ENCODE measurements around the gene CSF1. TPM values are rescaled to one million over a fixed set of nuclear protein-coding genes. Genes with fewer than 3 reads are reported as not detected.

CSF1 gene
- total and polyA plus RNA-seq, 2 of the 13 experiments (the other 11 are each of a cell fraction or from before 2014, with no cell fraction given), result 4.6 to 13.3 TPM

DNA sequence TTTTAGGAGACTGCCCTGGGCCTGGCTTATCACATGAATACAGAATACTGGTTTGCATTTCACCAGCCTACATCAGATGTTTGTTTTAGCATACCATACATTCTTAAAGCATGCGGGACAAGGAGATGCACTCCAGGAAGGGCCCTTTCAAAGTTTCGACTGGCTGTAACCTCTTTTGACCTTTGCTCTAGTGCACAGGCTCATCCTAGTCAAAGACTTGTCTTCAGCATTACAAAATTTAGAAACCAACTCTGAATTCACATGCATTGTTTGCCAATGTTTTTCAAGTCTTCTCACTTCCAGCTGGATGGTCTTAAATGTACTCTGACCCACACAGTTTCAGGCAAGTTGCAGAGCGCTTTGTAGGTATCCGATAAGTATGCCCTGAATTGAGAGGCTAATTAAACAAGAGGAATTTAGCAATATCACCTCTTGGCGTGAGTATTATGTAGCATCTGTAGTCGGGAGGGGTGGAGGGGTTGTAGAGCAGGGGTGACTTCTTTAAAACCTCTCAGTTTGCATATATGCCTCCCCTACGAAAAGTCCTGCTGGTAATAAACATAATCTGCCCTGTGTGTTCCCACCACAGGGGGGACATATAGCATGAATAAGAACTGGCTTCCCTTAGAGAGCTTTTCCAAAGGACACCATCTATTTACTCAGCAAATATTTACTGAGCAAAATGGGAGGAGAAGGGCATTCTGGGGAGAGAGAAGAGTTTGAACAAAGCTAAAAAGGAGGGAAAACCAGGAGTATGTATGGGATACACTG, 49.5 kb downstream of the CSF1 start (continued):
- TF ChIP-seq ZNF329 (CRISPR knock-in tag; IDR thresholded peaks at IDR 0.05; ENCODE audit: low read depth), result no peak
- TF ChIP-seq DPF2 (CRISPR knock-in tag; IDR thresholded peaks at IDR 0.05; ENCODE audit: borderline replicate concordance, low read depth), result peak; percentile 84
- TF ChIP-seq GATAD2A (CRISPR knock-in tag; IDR thresholded peaks at IDR 0.05), result peak; percentile 73
- TF ChIP-seq ZNF326 (CRISPR knock-in tag; IDR thresholded peaks at IDR 0.05; ENCODE audit: borderline replicate concordance), result no peak
- TF ChIP-seq, protein P1, sequence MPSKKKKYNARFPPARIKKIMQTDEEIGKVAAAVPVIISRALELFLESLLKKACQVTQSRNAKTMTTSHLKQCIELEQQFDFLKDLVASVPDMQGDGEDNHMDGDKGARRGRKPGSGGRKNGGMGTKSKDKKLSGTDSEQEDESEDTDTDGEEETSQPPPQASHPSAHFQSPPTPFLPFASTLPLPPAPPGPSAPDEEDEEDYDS (CRISPR knock-in tag; IDR thresholded peaks at IDR 0.05), result peak; percentile 24; the same call in 1 of the 2 replicates
- TF ChIP-seq, protein P2, sequence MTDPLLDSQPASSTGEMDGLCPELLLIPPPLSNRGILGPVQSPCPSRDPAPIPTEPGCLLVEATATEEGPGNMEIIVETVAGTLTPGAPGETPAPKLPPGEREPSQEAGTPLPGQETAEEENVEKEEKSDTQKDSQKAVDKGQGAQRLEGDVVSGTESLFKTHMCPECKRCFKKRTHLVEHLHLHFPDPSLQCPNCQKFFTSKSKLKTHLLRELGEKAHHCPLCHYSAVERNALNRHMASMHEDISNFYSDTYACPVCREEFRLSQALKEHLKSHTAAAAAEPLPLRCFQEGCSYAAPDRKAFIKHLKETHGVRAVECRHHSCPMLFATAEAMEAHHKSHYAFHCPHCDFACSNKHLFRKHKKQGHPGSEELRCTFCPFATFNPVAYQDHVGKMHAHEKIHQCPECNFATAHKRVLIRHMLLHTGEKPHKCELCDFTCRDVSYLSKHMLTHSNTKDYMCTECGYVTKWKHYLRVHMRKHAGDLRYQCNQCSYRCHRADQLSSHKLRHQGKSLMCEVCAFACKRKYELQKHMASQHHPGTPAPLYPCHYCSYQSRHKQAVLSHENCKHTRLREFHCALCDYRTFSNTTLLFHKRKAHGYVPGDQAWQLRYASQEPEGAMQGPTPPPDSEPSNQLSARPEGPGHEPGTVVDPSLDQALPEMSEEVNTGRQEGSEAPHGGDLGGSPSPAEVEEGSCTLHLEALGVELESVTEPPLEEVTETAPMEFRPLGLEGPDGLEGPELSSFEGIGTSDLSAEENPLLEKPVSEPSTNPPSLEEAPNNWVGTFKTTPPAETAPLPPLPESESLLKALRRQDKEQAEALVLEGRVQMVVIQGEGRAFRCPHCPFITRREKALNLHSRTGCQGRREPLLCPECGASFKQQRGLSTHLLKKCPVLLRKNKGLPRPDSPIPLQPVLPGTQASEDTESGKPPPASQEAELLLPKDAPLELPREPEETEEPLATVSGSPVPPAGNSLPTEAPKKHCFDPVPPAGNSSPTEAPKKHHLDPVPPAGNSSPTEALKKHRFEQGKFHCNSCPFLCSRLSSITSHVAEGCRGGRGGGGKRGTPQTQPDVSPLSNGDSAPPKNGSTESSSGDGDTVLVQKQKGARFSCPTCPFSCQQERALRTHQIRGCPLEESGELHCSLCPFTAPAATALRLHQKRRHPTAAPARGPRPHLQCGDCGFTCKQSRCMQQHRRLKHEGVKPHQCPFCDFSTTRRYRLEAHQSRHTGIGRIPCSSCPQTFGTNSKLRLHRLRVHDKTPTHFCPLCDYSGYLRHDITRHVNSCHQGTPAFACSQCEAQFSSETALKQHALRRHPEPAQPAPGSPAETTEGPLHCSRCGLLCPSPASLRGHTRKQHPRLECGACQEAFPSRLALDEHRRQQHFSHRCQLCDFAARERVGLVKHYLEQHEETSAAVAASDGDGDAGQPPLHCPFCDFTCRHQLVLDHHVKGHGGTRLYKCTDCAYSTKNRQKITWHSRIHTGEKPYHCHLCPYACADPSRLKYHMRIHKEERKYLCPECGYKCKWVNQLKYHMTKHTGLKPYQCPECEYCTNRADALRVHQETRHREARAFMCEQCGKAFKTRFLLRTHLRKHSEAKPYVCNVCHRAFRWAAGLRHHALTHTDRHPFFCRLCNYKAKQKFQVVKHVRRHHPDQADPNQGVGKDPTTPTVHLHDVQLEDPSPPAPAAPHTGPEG (CRISPR knock-in tag; IDR thresholded peaks at IDR 0.05), result no peak
- TF ChIP-seq, protein P3, sequence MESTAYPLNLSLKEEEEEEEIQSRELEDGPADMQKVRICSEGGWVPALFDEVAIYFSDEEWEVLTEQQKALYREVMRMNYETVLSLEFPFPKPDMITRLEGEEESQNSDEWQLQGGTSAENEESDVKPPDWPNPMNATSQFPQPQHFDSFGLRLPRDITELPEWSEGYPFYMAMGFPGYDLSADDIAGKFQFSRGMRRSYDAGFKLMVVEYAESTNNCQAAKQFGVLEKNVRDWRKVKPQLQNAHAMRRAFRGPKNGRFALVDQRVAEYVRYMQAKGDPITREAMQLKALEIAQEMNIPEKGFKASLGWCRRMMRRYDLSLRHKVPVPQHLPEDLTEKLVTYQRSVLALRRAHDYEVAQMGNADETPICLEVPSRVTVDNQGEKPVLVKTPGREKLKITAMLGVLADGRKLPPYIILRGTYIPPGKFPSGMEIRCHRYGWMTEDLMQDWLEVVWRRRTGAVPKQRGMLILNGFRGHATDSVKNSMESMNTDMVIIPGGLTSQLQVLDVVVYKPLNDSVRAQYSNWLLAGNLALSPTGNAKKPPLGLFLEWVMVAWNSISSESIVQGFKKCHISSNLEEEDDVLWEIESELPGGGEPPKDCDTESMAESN (CRISPR knock-in tag; conservative IDR thresholded peaks at IDR 0.05), result 0 out of 2 replicates have a peak, but pooled peaks have one; percentile 21
- peak; percentile 41; the same call in 1 of the 2 replicates for TF ChIP-seq ZNF430 (CRISPR knock-in tag; IDR thresholded peaks at IDR 0.05)
- TF ChIP-seq, protein P4, sequence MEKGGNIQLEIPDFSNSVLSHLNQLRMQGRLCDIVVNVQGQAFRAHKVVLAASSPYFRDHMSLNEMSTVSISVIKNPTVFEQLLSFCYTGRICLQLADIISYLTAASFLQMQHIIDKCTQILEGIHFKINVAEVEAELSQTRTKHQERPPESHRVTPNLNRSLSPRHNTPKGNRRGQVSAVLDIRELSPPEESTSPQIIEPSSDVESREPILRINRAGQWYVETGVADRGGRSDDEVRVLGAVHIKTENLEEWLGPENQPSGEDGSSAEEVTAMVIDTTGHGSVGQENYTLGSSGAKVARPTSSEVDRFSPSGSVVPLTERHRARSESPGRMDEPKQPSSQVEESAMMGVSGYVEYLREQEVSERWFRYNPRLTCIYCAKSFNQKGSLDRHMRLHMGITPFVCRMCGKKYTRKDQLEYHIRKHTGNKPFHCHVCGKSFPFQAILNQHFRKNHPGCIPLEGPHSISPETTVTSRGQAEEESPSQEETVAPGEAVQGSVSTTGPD (CRISPR knock-in tag; IDR thresholded peaks at IDR 0.05), result peak; percentile 51; the same call in 1 of the 2 replicates

Data from HepG2 (cell line).